ENCODE data around the gene CALHM1. TPM values are rescaled to one million over a fixed set of nuclear protein-coding genes. Genes with fewer than 3 reads are reported as not detected.
A peak's percentile ranks its signal among the peaks of the same experiment; 100 is the strongest.

Gene CALHM1
- total RNA-seq, 2 experiments from 2014 or later = 0.47 to 1.1 TPM

GRCh38 chr10:103478671-103479070 lies 20.0 kb upstream of the CALHM1 start:
- DNase-seq (no peak), ATAC-seq (no peak)
- CTCF ChIA-PET = interaction anchor here (0.8 to 5.7 kb wide), 3 partner anchors 27 to 62 kb away, joined by 3 to 60 read pairs (median 54); partner anchors contain the start of gene CALHM2
- Mint-ChIP-seq H3K4me1 (peaks cover 26% of the 10 kb centered on the region), H3K4me3 (no peak overlapping the region), H3K9me3 (ENCODE audit: low read depth) (no peaks in the 10 kb centered on the region), H3K27ac (no peak overlapping the region), H3K27me3 (no peaks in the 10 kb centered on the region), H3K36me3 (no peaks in the 10 kb centered on the region)

- DNase-seq (peak; percentile 58), ATAC-seq (peak; percentile 40)
- H3K9me3 Mint-ChIP-seq (ENCODE audit: low read depth) = no peaks in the 10 kb centered on the region
- peaks cover 38% of the 10 kb centered on the region for H3K4me1 Mint-ChIP-seq
- H3K36me3 Mint-ChIP-seq = no peaks in the 10 kb centered on the region
- CTCF ChIA-PET = interaction anchor here (0.5 to 5.7 kb wide), 14 partner anchors 8 to 190 kb away, joined by 3 to 60 read pairs (median 6); partner anchors contain the start of genes ATP5MK, CALHM1, CALHM2 and NEURL1
- no peak overlapping the region for H3K4me3 Mint-ChIP-seq
- H3K27me3 Mint-ChIP-seq = no peaks in the 10 kb centered on the region
- H3K27ac Mint-ChIP-seq = peak overlapping the region; percentile 14
Observed at GRCh38 chr10:103476046-103476768, 17.5 kb upstream of the CALHM1 start.

GRCh38 chr10:103475437-103475836 lies 16.7 kb upstream of the CALHM1 start:
- Mint-ChIP-seq H3K9me3 (ENCODE audit: low read depth) (no peaks in the 10 kb centered on the region), H3K27me3 (no peaks in the 10 kb centered on the region), H3K4me3 (no peak overlapping the region), H3K4me1 (peaks cover 43% of the 10 kb centered on the region), H3K27ac (no peak overlapping the region), H3K36me3 (peaks cover 2% of the 10 kb centered on the region)
- DNase-seq = no peak
- CTCF ChIA-PET = interaction anchor here (0.8 to 5.7 kb wide), 8 partner anchors 9 to 83 kb away, joined by 3 to 60 read pairs (median 14); partner anchors contain the start of genes CALHM1 and CALHM2
- no peak for ATAC-seq

GRCh38 chr10:103474077-103474476 lies 15.4 kb upstream of the CALHM1 start:
- CTCF ChIA-PET = interaction anchor here (1.4 to 5.7 kb wide), 5 partner anchors 9 to 81 kb away, joined by 3 to 60 read pairs (median 29); partner anchors contain the start of gene CALHM2
- no peak overlapping the region for H3K4me3 Mint-ChIP-seq
- DNase-seq = no peak
- no peak for ATAC-seq
- peaks cover 53% of the 10 kb centered on the region for H3K4me1 Mint-ChIP-seq
- peak overlapping the region; percentile 2 for H3K27ac Mint-ChIP-seq
- H3K27me3 Mint-ChIP-seq = no peaks in the 10 kb centered on the region
- H3K36me3 Mint-ChIP-seq = peaks cover 8% of the 10 kb centered on the region
- H3K9me3 Mint-ChIP-seq (ENCODE audit: low read depth) = no peaks in the 10 kb centered on the region

- H3K4me3 Mint-ChIP-seq = no peak overlapping the region
- H3K36me3 Mint-ChIP-seq = peaks cover 8% of the 10 kb centered on the region
- CTCF ChIA-PET = interaction anchor here (0.6 to 5.4 kb wide), 6 partner anchors 8 to 57 kb away, joined by 3 to 40 read pairs (median 16); partner anchors contain the start of genes CALHM1 and CALHM2
- no peak overlapping the region for H3K27ac Mint-ChIP-seq
- H3K9me3 Mint-ChIP-seq (ENCODE audit: low read depth) = no peaks in the 10 kb centered on the region
- H3K4me1 Mint-ChIP-seq = peaks cover 54% of the 10 kb centered on the region
- no peak for ATAC-seq
- no peak for DNase-seq
- no peaks in the 10 kb centered on the region for H3K27me3 Mint-ChIP-seq
Observed at GRCh38 chr10:103473261-103473671, 14.6 kb upstream of the CALHM1 start.

GRCh38 chr10:103472005-103472404 lies 13.3 kb upstream of the CALHM1 start:
- Mint-ChIP-seq H3K9me3 (ENCODE audit: low read depth) (no peaks in the 10 kb centered on the region), H3K27me3 (no peaks in the 10 kb centered on the region), H3K36me3 (peaks cover 9% of the 10 kb centered on the region), H3K4me1 (peaks cover 63% of the 10 kb centered on the region), H3K27ac (peak overlapping the region; percentile 97), H3K4me3 (peak overlapping the region; percentile 68)
- DNase-seq = no peak
- CTCF ChIA-PET = interaction anchor here (1.1 to 5.4 kb wide), 10 partner anchors 9 to 56 kb away, joined by 3 to 40 read pairs (median 6); partner anchors contain the start of genes CALHM1 and CALHM2
- peak; percentile 5 for ATAC-seq

DNA sequence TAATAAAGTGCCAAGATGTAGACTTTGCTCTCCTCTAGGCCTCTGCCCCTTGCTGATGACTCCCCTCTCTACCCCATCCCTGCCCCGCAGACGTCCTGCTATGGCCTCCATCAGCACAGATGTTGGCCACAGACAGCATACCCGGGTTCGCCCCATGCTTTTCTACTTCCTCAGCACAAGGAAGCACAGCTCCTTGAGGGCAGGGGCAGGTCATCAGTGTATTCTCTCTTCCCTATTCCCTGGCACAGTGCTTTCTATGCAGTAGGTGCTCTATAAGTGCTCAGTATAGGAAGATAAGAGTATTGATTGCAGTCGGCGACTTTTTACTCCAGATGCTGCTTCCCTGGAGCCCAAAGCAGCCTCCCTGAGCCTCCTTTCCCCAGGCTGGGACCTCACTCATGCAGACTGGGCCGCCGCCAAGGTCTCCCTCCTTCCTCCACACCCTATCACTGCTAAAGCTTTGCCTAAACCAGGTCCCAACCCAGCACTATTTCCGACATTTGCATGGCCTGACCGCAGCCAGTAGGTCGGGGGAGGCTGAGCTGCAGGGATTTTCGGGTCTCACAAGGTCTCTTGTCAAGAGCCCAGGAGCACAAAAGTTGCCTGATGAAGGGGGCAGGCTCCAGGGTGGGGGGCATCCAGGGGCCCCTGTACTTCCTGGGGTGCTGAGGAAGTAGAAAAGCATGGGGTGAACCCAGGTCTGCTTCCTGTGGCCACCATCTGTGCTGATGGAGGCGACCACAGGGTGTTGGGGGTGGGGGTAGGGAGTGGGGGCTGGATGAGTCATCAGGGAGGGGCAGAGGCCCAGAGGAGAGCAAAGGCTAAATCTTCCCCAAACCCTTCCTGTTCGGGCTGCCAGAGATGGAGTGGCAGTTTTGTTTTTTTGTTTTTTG lies 12.3 kb upstream of the CALHM1 start:
- Mint-ChIP-seq H3K36me3 (peaks cover 9% of the 10 kb centered on the region), H3K4me3 (peak overlapping the region; percentile 68), H3K27ac (peak overlapping the region; percentile 97), H3K27me3 (no peaks in the 10 kb centered on the region), H3K4me1 (peaks cover 65% of the 10 kb centered on the region), H3K9me3 (ENCODE audit: low read depth) (no peaks in the 10 kb centered on the region)
- DNase-seq (peak; percentile 97), ATAC-seq (peak; percentile 88)
- CTCF ChIA-PET = interaction anchor here (1.3 to 5.4 kb wide), 6 partner anchors 10 to 22 kb away, joined by 3 to 40 read pairs (median 8); partner anchors contain the start of genes CALHM1 and CALHM2

DNA sequence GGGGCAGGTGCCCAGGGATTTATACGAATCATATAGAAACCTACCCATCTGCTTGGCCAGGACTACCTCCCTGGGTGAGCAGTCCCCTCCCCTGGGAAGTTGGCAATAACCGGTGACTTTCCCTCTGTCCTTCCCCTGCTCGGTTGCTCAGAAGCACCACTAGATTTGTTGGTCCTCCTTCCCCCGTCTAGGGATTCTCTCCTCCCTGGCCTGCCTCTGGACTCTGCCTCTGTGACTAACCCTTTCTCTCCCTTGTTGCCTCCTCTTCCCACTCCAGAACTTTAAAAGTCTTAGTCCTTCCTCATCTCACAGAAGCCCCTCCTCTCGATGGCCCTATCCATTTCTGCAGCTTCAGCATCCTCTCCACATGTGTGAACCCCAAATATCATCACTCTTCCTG lies 10.5 kb upstream of the CALHM1 start:
- Mint-ChIP-seq H3K4me1 (peaks cover 66% of the 10 kb centered on the region), H3K27me3 (no peaks in the 10 kb centered on the region), H3K9me3 (ENCODE audit: low read depth) (no peaks in the 10 kb centered on the region), H3K36me3 (peaks cover 9% of the 10 kb centered on the region), H3K27ac (peak overlapping the region; percentile 97), H3K4me3 (no peak overlapping the region)
- CTCF ChIA-PET = interaction anchor here (0.7 to 5.4 kb wide), 6 partner anchors 12 to 50 kb away, joined by 3 to 40 read pairs (median 4); partner anchors contain the start of gene CALHM2
- no peak for ATAC-seq
- DNase-seq = no peak

- Mint-ChIP-seq H3K27ac (peak overlapping the region; percentile 60), H3K4me1 (peaks cover 57% of the 10 kb centered on the region), H3K36me3 (peaks cover 9% of the 10 kb centered on the region), H3K27me3 (no peaks in the 10 kb centered on the region), H3K9me3 (ENCODE audit: low read depth) (no peaks in the 10 kb centered on the region), H3K4me3 (no peak overlapping the region)
- ATAC-seq = no peak
- no peak for DNase-seq
- CTCF ChIA-PET = interaction anchor here (0.8 to 1.0 kb wide), 3 partner anchors 14 to 19 kb away, joined by 3 to 5 read pairs (median 3); partner anchors contain the start of gene CALHM2
Observed at GRCh38 chr10:103467406-103467805, 8.7 kb upstream of the CALHM1 start.

DNA sequence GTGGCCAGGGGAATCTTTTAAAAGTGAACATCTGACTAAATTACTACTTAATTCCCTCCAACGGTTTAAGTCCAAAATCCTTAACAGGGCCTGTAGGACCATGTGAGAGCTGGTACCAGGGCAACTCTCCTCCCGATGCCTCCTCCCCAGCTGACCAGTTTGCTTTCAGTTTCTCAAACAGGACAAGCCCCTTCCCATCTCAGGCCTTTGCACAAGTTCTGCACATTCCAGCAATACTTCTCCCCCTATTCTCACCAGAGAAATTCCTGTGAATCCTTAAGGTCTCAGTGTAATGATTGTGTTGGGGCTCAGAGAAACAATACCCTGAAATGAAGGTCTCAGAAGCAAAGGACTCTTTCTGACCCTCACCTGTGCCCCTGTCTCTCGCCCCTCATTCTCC lies 8.0 kb upstream of the CALHM1 start:
- CTCF ChIA-PET = interaction anchor here (1.0 to 2.4 kb wide), 5 partner anchors 9 to 40 kb away, joined by 3 to 14 read pairs (median 4); partner anchors contain the start of gene CALHM2
- no peak for ATAC-seq
- no peaks in the 10 kb centered on the region for H3K9me3 Mint-ChIP-seq (ENCODE audit: low read depth)
- H3K36me3 Mint-ChIP-seq = peaks cover 9% of the 10 kb centered on the region
- H3K4me1 Mint-ChIP-seq = peaks cover 50% of the 10 kb centered on the region
- DNase-seq = no peak
- no peak overlapping the region for H3K4me3 Mint-ChIP-seq
- no peaks in the 10 kb centered on the region for H3K27me3 Mint-ChIP-seq
- H3K27ac Mint-ChIP-seq = peak overlapping the region; percentile 20

- DNase-seq (no peak), ATAC-seq (no peak)
- Mint-ChIP-seq H3K4me3 (no peak overlapping the region), H3K9me3 (ENCODE audit: low read depth) (no peaks in the 10 kb centered on the region), H3K27me3 (no peaks in the 10 kb centered on the region), H3K4me1 (peaks cover 41% of the 10 kb centered on the region), H3K36me3 (peaks cover 9% of the 10 kb centered on the region), H3K27ac (no peak overlapping the region)
- CTCF ChIA-PET = interaction anchor here (0.6 to 2.4 kb wide), 10 partner anchors 10 to 65 kb away, joined by 3 to 14 read pairs (median 4); no protein-coding TSS in a partner anchor
Observed at GRCh38 chr10:103465411-103466179, 6.9 kb upstream of the CALHM1 start.

DNA sequence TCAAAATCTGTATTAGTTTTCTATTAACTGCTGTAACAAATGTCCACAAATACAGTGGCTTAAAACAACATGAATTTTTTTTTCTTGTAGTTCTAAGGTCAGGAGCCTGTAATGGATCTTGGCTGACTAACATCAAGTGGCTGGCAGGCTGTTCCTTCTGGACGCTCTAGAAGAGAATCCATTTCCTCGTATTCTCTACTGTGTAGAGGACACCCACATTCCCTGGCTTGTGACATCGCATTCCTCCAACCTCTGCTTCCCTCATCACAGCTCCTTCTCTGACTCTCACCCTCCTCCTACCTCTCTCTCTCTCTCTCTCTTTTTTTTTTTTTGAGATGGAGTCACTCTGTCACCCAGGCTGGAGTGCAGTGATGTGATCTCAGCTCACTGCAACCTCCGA lies 4.8 kb upstream of the CALHM1 start:
- DNase-seq (no peak), ATAC-seq (no peak)
- Mint-ChIP-seq H3K27me3 (no peaks in the 10 kb centered on the region), H3K4me3 (no peak overlapping the region), H3K36me3 (peaks cover 1% of the 10 kb centered on the region), H3K4me1 (peaks cover 41% of the 10 kb centered on the region), H3K27ac (no peak overlapping the region), H3K9me3 (ENCODE audit: low read depth) (no peaks in the 10 kb centered on the region)
- CTCF ChIA-PET = interaction anchor here (0.9 to 3.8 kb wide), 2 partner anchors 13 to 18 kb away, joined by 3 to 14 read pairs; no protein-coding TSS in a partner anchor

Measured in activated CD8-positive, alpha-beta memory T cell treated with anti-CD3 and anti-CD28 coated beads, Interleukin-2, amount 10 ng/mL, durations not matched to agents 7 days and 5 days (primary cell).